LoVo (cell line): ENCODE measurements around the gene ARHGAP15.
A peak's percentile ranks its signal among the peaks of the same experiment; 100 is the strongest.
"Not testable (repeated sequence)": the region's sequence is repeated elsewhere in the genome, so short reads cannot be mapped to it uniquely, and the experiment has no call there.

ENCODE experiments used
- DNase-seq: peaks from one replicate; pipeline ENCODE4 v3.0.0-alpha.2; 2016; ENCODE audit warnings: low spot score

ARHGAP15 gene

DNA sequence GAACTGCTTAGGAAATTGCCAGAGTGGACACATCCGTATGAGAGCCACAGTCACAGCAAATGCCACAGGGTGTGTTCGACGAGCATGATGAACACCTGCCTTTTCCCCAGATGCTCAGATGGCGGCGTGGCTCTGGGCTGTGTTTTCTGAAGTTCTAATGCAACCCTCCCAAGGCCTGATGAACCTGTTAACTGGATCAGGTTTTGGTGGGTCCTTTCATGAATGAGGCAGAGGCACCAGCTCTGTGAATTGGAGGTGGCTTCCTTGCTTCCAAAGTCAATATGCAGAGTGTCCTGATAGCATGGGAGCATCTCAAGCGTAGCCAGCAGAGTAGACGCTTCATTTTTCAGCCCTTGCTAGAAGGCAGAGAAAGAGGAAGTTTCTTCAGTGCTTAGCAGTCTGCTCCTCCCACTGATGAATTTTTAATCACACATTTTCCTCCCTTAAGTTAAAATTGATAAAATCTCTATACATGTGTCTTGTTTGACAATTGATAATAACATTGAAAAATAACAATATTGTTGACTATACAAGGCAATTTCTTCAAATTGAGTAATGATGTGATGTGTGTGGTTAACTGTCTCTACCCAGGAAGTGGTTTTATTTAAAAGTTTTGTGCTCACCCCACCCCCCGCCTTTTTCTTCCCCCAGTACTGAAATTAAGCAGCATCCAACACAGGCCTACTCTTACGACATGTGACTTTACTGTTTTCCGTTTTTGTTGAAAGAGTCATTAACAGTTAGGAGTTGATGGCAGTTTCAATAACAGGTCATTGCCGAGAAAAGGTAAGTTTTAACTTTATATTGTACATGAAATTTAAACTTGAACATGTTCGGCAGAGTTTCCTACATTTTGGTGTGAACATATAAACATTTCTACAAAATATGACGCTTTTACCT, at the start of gene ARHGAP15:
Gene ARHGAP15 (plus strand): TSS at position 739 of the 900 bp plus-strand sequence.
- DNase-seq: no peak

DNA sequence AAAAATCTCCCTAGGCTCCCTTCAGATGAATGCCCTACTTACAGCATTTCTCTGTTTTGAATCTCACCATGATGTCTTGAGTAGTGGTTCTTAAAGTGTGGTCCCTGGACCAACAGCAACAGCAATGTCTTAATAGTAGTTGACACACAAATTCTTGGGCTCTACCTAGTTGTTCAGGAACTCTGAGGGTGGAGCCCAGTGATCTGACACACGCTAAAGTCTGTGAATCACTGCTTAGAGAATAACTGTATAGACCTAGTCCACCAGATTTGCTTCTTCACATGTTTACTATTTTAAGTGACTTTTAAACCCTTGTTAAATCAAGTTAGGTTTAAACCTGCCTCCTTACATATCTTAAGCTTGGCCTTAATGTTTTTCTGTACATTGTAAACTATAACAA, 47.6 kb upstream of the ARHGAP15 start:
- DNase-seq: no peak

DNA sequence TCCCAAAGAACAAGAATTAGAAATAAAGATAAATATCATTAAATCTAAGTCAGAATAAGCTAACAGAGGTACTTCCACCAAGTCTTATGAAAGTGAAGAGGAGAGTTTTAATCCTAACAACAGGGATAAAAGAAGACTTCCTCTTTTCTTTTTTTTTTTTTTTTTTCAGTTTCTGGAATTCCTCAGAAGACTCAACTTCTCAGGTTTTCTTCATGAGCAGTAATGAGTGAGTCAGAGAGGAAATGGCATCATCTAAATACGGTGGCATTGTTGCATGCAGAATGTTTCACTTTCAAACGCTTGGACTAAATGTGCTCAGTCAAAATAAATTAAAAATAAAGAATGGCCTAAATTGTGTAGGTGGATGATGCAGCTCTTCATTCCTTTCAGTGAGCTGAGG, 45.6 kb upstream of the ARHGAP15 start:
- no peak for DNase-seq

DNA sequence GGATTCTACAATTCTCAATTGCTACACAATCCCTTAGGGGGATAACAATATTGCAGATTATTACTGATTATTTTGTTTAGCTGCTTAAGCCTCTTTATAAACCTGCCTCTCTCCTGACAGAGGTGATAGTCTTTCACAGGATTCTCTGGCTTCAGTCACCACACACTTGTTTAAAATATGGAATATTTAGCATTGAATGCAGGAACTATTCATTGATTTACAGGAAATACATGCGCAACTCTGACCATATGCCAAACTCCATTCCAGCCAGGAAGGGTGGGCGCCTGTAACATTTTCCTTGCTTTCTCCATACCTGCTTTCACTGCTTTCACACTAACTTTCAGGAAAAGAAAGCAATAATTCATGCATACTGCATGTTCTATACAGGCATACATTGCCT, 44.8 kb upstream of the ARHGAP15 start:
- no peak for DNase-seq

DNA sequence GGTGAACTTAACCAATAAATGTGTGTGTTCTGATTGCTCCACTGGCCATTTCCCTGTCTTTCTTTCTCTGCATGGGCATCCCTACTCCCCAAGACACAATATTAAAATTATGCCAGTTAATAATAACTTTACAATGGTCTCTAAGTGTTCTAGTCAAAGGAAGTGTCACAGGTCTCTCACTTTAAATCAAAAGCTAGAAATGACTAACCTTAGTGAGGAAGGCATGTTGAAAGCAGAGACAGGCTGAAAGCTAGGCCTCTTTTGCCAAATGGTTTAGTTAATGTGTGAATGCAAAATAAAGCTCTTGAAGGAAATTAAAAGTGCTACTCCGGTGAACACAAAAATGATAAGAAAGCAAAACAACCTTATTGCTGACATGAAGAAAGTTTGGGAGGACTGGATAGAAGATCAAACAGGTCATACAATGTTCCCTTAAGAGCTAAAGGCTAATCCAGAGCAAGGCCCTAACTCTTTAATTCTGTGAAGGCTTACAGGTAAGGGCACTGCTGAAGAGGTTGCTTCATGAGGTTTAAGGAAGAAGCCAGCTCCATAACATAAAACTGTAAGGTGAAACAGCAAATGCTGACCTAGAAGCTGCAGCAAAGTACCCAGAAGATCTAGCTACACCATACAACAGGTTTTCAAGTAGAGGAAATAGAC, 44.0 kb upstream of the ARHGAP15 start:
- no peak for DNase-seq

DNA sequence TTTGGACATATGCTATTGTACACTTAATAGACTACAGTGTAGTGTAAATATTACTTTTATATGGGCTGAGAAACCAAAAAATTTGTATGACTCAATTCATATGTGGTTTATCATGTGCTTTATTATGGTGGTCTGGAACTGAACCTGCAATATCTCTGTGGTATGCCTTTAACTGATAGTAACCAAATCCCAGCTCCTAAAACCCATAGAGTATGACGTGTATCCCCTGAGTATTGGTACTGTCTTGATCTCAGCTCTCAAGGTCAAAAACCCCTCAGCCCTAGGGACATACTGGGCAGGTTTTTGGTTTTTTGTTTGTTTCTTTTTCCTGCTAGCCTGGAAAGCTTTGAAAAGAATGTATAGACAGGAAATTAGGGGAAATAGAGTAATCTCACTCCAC, 42.2 kb upstream of the ARHGAP15 start:
- no peak for DNase-seq

DNA sequence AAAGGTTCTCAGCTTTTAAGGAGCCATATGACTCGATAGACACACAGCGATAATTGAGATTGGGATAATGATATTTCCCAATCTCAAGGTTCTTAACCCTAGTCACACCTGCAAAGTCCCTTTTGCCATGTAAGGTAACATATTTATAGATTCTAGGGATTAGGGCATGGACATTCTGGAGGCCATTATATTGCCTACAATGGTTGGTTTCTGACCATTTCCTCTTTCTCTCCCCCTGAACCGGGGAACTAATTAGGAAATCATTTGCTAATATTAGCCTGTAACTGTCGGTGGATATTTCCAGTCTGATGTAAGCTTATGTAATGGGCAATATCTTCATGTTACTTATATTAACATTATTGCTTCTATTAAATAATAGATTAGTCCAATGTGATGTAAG, 40.8 kb upstream of the ARHGAP15 start:
- DNase-seq: no peak

DNA sequence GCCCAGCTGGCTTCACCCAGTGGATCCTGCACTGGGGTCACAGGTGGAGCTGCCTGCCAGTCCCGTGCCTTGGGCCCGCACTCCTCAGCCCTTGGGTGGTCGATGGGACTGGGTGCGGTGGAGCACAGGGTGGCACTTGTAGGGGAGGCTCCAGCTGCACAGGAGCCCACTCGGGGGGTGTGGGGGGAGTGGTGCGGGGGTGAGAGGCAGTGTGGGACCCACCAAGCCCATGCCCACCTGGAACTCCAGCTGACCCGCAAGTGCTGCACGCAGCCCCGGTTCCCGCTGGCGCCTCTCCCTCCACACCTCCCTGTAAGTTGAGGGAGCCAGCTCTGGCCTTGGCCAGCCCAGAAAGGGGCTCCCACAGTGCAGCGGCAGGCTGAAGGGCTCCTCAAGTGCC, 39.7 kb upstream of the ARHGAP15 start:
- not testable (repeated sequence) for DNase-seq

DNA sequence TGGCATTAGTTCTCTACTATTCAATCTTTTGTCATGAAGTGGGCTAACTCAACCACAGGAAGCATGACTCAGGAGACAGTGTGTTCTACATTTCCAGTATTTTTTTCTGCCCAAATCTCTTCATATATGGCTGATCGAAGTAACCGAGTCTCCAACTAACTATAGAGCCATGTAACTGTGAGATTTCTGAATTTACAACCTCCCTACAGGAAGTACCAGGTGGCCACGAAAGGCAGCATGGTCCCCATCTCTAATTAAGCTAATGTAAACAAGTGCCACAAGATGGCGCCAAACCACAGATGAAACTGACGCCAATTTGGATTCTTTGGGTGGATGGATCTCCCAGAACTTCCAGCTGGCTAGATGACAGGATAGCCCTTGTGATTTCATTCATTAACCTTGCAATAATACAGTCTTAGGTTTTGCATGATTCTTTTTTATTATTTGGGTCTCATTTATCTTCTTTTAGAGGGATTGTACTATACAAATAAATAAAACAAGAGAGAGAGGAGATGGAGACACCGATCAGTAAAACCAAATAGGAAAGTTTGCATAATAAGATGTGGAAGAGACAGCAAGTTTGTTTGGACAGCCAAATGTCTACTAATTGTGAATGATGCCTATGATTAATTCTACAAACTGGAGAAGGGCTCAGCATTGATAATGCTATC, 18.3 kb upstream of the ARHGAP15 start:
- DNase-seq: peak; percentile 53

DNA sequence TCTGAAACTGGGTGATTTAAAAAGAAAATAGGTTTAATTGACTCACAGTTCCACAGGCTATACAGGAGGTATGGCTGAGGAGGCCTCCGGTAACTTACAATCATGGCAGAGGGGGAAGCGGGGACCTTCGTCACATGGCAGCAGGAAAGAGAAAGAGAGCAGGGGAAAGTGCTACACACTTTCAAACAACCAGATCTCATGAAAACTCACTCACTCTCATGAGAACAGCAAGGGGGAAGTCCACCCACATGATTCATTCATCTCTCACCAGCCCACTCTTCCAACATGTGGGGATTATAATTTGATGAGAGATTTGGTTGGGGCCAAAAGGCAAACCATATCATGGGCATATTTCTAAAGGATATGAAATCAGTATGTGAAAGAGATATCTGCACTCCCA, 12.0 kb upstream of the ARHGAP15 start:
- DNase-seq: no peak

DNA sequence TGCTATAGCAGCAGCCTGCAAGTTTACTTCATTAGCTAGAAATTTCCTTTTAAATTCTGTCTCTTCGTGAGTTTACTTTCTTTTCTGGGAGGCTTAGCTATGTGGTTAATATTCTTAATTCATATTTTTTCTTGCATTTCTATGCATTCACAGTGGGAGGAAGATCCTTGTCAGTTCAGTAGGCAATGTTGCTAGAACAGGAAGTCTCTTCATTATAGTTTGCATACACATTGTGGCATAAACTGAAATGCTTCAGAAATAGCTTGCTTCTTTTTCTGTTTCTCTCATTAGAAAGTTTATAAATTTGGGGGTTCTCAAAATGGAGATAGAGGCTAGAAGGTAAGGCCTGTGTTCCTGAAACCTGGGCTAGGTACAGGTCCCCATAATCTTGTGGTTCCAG, 8.1 kb upstream of the ARHGAP15 start:
- no peak for DNase-seq

DNA sequence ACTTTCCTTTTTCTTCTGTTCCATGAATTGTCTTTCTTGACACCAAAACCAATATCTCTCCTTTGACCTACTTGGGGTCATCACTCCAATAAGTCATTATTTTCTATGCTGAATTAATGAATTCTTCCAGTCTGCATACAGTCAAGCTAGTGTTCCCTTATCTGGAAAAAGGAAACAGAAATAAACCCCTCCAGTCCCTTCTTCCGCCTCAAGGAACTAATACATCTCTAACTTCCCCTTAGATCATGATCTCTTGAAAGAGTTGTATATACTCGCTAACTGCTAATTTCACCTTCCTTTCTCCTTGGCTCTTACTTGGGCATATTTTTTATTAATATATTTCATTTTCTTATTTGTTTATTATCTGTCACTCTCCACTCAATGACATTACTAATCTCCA, 7.3 kb upstream of the ARHGAP15 start:
- DNase-seq: no peak

DNA sequence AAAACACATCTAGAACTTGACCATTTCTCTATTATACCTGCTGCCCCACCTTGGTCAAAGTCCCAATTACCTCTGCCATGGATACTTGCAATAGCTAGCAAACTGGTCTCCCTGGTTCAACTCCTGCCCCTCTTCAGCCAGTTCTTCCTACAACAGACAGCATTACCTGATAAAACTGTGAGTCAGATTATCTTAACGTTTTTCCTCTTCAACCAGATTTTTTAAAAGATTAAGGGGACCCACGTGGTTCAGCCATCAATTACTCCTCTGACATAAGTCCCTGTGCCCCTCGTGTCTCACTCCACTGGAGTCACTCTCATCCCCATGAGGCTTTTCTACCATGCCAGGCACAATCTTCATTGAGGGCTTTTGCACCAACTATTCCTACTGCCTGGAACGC, 5.3 kb upstream of the ARHGAP15 start:
- DNase-seq: no peak

DNA sequence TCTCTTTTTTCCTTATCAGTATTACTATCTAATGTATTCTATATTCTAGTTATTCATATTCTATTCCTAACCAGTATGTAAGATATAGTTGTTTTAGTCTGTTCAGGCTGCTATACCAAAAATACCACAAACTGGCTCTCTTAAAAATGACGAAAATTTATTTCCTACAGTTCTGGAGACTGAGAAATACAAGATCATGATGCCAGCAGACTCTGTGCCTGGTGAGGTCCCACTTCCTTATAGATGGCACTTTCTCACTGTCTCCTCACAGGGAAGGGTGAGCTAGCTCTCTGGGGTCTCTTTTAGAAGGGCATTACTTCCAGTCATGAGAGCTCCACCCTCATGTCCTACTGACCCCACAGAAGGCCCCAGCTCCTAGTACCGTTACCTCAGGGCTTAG, 4.8 kb upstream of the ARHGAP15 start:
- DNase-seq: no peak

DNA sequence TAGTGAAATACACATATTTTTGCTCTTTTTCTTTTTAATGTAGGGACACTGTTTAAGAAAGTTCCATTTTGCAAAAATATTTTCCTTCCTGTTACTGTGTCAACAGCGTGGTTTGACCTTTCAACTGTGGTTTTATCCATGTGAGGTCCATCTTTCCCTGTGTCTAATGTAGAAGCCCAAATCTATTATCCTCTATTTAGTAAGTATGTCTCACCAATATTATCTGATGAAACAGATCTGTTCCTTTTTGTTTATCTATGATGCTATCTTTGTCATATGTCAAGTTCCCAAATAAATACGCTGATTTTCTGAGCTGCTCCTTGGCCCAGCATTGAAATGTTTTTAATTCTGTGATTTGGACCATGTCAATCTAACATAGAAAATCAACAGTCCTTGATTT, 3.5 kb upstream of the ARHGAP15 start:
- DNase-seq: no peak

DNA sequence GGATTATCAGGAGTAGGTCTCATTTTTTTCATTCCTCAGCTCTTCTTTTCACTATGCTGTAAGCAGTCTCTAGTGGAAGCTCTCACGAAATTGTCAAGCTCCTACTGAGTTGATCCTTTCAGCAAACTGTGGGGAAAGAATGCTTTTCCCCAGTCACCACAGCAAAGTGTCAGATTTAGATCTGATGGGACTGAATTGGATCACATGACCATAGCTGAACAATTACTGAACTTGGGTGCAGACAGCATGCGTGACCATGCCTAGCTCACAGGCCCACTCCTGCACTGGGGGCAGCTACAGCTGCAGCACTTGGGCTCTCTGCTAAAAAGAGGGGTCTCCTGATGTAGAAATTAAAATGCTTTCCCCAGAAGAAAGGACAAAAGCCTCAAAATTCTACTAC, 3.1 kb downstream of the ARHGAP15 start:
- no peak for DNase-seq

DNA sequence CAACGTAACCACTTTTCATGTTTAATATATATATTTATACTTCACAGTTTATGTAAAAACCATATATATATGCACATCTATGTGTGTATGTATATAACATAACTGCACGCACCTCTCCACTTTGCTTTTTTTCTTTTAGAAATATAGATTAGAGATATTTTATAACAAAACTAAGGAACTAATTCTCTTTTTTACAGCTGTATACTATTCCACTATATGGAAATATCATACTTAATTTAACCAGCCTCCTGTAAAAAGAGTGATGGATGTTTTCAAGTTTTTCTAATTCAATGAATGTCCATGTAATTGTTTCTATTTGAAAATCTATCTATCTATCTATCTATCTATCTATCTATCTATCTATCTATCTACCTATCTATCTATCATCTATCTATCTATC, 4.6 kb downstream of the ARHGAP15 start:
- DNase-seq: no peak

DNA sequence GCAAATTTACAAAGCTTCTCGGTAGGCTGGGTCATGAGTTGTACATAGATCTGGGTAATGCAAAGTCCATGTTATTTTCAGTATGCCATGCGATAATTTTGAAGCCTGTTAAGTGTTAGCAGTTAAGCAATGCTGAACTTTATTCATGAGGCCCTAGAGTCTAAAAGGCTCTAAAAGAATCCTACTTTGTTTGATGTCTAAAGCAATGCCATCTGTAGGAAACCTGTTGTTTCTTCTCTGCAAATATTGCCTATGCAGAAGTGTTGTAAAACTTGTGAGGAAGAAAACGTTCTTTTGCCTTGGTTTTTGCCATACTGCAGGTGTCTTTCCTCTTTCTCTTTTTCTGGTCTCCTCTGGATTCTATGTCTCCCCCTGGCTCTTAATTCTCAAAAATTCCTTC, 9.1 kb downstream of the ARHGAP15 start:
- no peak for DNase-seq

DNA sequence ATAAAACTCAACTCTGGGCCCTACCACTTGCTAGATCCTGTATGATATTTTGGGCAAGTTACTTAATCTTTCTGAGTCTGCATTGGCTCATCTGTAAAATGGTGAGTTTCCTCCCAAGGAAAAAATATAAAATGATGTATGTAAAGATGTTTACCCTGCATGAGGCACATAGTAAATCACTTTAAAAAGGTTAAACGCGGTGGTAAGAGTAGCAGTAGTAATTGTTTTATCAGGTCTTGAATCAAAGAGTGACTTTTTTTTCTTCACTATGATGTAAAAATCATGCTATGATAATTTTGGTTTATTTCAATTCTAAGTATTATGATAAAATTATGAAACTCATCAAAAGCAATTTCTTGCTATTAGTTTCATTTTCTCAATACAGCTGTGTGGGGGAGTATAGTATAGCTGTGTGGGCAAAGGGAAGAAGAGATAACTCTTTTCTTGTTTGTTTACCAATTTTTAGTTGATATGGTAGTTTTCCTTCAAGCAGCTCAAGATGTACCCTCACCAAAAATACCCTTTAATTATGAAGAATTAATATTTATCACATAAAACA, 10.7 kb downstream of the ARHGAP15 start:
- no peak for DNase-seq

DNA sequence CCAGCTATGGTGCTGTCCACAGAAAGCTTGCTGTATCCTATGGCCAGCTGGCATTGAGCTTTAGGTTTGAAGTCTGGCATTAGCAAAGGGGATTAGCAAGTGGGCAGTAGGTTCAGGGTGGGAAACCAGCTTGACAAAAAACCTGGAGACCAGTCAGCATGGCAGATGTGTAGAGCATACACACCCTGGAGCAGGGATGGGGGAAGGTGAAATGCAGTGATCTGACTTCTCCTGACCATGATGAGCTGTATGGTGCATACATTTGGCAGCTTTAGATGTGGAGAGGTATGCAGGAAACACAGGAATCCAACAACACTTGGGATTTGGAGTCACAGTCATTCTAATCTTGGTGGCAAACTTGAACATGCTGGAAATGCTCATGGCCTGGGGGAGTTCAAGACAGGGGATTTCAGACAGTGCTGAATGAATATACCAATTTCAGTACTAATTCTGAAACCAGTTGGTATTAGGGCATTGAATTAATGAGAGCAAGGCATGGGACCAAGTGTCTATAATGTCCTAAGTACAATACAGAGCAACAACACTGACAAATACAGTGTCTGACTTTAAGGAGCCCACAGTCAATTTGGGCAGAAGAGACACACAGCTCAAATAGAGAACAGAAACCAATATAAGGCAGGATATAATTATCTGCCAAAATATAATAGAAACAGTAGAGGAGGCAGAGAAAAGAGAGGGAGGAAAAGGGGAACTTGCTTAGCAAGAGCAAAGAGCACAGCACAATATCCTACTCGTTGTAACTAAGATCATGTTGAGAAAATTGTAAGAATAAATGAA, 11.8 kb downstream of the ARHGAP15 start:
- no peak for DNase-seq

DNA sequence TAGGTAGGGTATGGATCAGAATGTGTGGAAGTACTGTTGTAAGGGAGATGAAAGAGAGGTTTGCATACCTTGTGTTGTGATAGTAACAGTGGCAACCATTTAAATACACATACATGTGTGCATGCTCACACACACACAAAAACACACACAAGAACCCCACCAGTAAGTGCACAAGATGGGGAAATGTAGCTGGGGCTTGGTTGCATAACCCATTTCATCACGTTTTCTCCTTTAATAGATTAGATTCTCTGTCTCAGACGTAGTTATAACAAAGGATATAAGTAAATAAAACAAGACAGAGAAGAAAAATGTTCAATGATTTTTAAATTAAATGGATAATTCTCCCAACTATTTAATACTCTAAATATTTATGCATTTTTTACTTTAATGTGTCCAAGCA, 13.4 kb downstream of the ARHGAP15 start:
- DNase-seq: no peak
